PC-9 (cell line): ENCODE data around the gene PIP5K1B. TPM values are rescaled to one million over a fixed set of nuclear protein-coding genes. Genes with fewer than 3 reads are reported as not detected.

Source experiments
- BruUV-seq: library from RNA; stranded (reverse); fragments of 400-500 nt; replicated peaks from 2 replicates; lab custom pipeline; 2021; lab: Mats Ljungman, UMichigan
- CTCF ChIA-PET: fragments of 300-600 bp; sonication (Branson Sonifier 250); formaldehyde crosslinking; loops from one replicate; lab custom pipeline; 2022; ENCODE audit warnings: antibody characterized with exemption; lab: Charles Lee
- POLR2A ChIA-PET: fragments of 300-600 bp; sonication (Branson Sonifier 250); formaldehyde crosslinking; loops from one replicate; lab custom pipeline; 2022; ENCODE audit warnings: antibody characterized with exemption; ENCODE audit not compliant: unreplicated experiment; lab: Charles Lee
- DNase-seq, 2 experiments: peaks; one replicate each; pipeline versions ENCODE4 v3.0.0 to v3.0.0-alpha.2; 2015 to 2022; ENCODE audit warnings: mixed read lengths in 1 of 2
- H2AFZ ChIP-seq: fragments of 200-600 bp; sonication (generic); 2 replicates; pipeline ENCODE4 v1.8.1; 2017; ENCODE audit warnings: antibody characterized with exemption
- H3F3A ChIP-seq: fragments of 200-600 bp; sonication (generic); 2 replicates; pipeline ENCODE4 v1.8.1; 2017; ENCODE audit warnings: antibody characterized with exemption, mild to moderate bottlenecking, low read depth; ENCODE audit not compliant: insufficient read depth
- H3K27ac ChIP-seq: fragments of 200-600 bp; sonication (generic); 2 replicates; pipeline ENCODE4 v1.6.1; 2016; ENCODE audit warnings: mixed run types
- H3K27me3 ChIP-seq: fragments of 200-600 bp; sonication (generic); 2 replicates; pipeline ENCODE4 v1.6.1; 2016; ENCODE audit warnings: low read depth, mixed run types; ENCODE audit not compliant: insufficient read depth
- H3K36me3 ChIP-seq: fragments of 200-600 bp; sonication (generic); 2 replicates; pipeline ENCODE4 v1.6.1; 2016; ENCODE audit warnings: low read depth, mixed run types
- H3K4me1 ChIP-seq: fragments of 200-600 bp; sonication (generic); replicated peaks from 2 replicates; pipeline ENCODE4 v1.6.1; 2016; ENCODE audit warnings: mixed run types; ENCODE audit not compliant: insufficient read depth
- H3K4me2 ChIP-seq: fragments of 200-600 bp; sonication (generic); 2 replicates; pipeline ENCODE4 v1.6.1; 2017; ENCODE audit warnings: mixed run types
- H3K4me3 ChIP-seq: fragments of 200-600 bp; sonication (generic); 2 replicates; pipeline ENCODE4 v1.6.1; 2016; ENCODE audit warnings: mixed run types
- H3K79me2 ChIP-seq: fragments of 200-600 bp; sonication (generic); 2 replicates; pipeline ENCODE4 v1.6.1; 2017; ENCODE audit warnings: low read depth, mixed run types
- H3K9me2 ChIP-seq: fragments of 200-600 bp; sonication (generic); 2 replicates; pipeline ENCODE4 v1.8.1; 2017; ENCODE audit warnings: mild to moderate bottlenecking; ENCODE audit not compliant: insufficient read depth
- H3K9me3 ChIP-seq: fragments of 200-600 bp; sonication (generic); 2 replicates; pipeline ENCODE4 v1.8.1; 2016; ENCODE audit warnings: low read depth; ENCODE audit not compliant: insufficient read depth
- H4K20me1 ChIP-seq: fragments of 200-600 bp; sonication (generic); 2 replicates; pipeline ENCODE4 v1.8.1; 2017; ENCODE audit not compliant: insufficient read depth
- CTCF ChIP-seq: fragments of 200-600 bp; sonication (generic); conservative IDR thresholded peaks from 2 replicates; pipeline ENCODE4 v1.6.1; 2017; ENCODE audit warnings: mixed run types, antibody characterized with exemption, mild to moderate bottlenecking, moderate library complexity
- EZH2 ChIP-seq: fragments of 200-600 bp; sonication (generic); IDR thresholded peaks from 2 replicates; pipeline ENCODE4 v1.8.0; 2017; ENCODE audit warnings: antibody characterized with exemption, low read depth
- intact Hi-C: fragments of 100-400 bp; cut with micrococcal nuclease; formaldehyde crosslinking; loops from one replicate; pipeline ENCODE4 v1.10.0; 2022; ENCODE audit not compliant: unreplicated experiment
- total RNA-seq: library from RNA; stranded (reverse); gene quantifications from 2 replicates; pipeline ENCODE4 v1.2.3, GENCODE V29; 2021

The PIP5K1B gene
- total RNA-seq, 1 experiment from 2014 or later = not detected

- no TSS peak for BruUV-seq
- no peaks in the 10 kb centered on the region for H3K79me2 ChIP-seq
- H3K4me2 ChIP-seq = peak overlapping the region; percentile 41; the same call in 1 of the 2 replicates
- ChIA-PET CTCF (no interaction called here), POLR2A (no interaction called here)
- no peak overlapping the region for H3K27ac ChIP-seq
- H3F3A ChIP-seq = no peaks in the 10 kb centered on the region
- no peaks in the 10 kb centered on the region for H4K20me1 ChIP-seq
- H3K9me2 ChIP-seq = no peaks in the 10 kb centered on the region
- peaks cover 22% of the 10 kb centered on the region for H3K4me1 ChIP-seq
- no peak overlapping the region for H3K4me3 ChIP-seq
- no peak for TF ChIP-seq EZH2
- no peak for TF ChIP-seq CTCF
- intact Hi-C loops = no loop called here
- DNase-seq = no peak
- 0 out of 2 replicates have a peak overlapping the region, but pooled peaks have one; percentile 46 for H2AFZ ChIP-seq
- no peaks in the 10 kb centered on the region for H3K9me3 ChIP-seq
- peaks cover 3% of the 10 kb centered on the region for H3K27me3 ChIP-seq
- no peaks in the 10 kb centered on the region for H3K36me3 ChIP-seq
Observed at GRCh38 chr9:68739621-68740174, 34.7 kb downstream of the PIP5K1B start.

DNA sequence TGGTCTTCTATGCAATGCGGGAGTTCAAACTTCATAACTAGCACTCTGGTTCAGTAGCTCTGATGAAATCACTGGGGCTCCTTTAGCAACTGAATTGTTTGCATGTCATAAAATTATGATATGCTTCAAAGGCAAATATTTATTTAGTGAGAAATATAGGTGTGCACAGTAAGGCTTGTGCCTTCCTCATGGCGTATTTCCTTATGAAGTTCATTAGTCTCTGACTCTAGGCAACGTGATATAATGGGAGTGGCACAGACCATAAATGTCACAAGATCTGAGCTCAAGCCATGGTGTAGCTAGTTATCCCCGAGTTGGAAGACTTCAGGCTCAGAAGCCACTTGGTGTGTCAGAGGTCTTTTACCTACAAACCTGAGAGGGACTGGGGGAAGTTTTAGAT lies 35.5 kb downstream of the PIP5K1B start:
- Histone ChIP-seq H3K9me2 (no peaks in the 10 kb centered on the region), H3K4me2 (peak overlapping the region; percentile 41), H3F3A (no peaks in the 10 kb centered on the region), H3K79me2 (no peaks in the 10 kb centered on the region), H3K27me3 (peaks cover 6% of the 10 kb centered on the region; the same call in 1 of the 2 replicates), H3K4me3 (no peak overlapping the region), H4K20me1 (no peaks in the 10 kb centered on the region), H2AFZ (no peak overlapping the region), H3K27ac (no peak overlapping the region), H3K9me3 (no peaks in the 10 kb centered on the region), H3K36me3 (no peaks in the 10 kb centered on the region), H3K4me1 (peaks cover 22% of the 10 kb centered on the region)
- CTCF ChIA-PET = no interaction called here
- peak in 1 of 2 experiments; percentile 95 for DNase-seq
- BruUV-seq = no TSS peak
- POLR2A ChIA-PET = no interaction called here
- TF ChIP-seq EZH2 (no peak), CTCF (no peak)
- intact Hi-C loops = no loop called here

DNA sequence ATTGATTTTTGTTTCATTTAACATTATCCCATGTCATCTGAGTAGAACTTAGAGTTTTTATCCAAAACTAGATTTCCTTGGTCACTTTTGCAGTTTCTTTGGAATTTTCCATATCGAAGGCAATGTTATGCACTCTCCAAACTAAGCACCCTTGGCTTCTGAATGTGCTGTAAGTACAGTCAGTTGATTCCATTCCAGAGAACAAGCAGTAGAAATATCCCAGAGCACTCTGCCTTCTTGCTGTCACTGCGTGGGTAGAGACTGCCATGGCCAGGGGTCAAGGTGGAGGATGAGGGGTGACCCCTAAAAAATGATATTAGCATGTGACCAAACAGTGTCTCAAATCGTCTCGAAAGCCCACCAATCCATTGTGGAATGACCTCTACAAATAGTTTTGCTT lies 36.2 kb downstream of the PIP5K1B start:
- Histone ChIP-seq H3K27ac (no peak overlapping the region), H3K9me3 (no peaks in the 10 kb centered on the region), H2AFZ (no peak overlapping the region), H3K9me2 (no peaks in the 10 kb centered on the region), H3K4me3 (no peak overlapping the region), H4K20me1 (no peaks in the 10 kb centered on the region), H3K79me2 (no peaks in the 10 kb centered on the region), H3K36me3 (no peaks in the 10 kb centered on the region), H3K27me3 (peaks cover 6% of the 10 kb centered on the region; the same call in 1 of the 2 replicates), H3K4me2 (peak overlapping the region; percentile 41; the same call in 1 of the 2 replicates), H3K4me1 (peaks cover 22% of the 10 kb centered on the region), H3F3A (no peaks in the 10 kb centered on the region)
- no TSS peak for BruUV-seq
- DNase-seq = no peak
- CTCF ChIA-PET = no interaction called here
- intact Hi-C loops = no loop called here
- no peak for TF ChIP-seq EZH2
- TF ChIP-seq CTCF = no peak
- POLR2A ChIA-PET = no interaction called here
